Measurements from ENCODE around the gene NPIPB9. TPM values are rescaled to one million over a fixed set of nuclear protein-coding genes. Genes with fewer than 3 reads are reported as not detected.
"Not testable (repeated sequence)": the region's sequence is repeated elsewhere in the genome, so short reads cannot be mapped to it uniquely, and the experiment has no call there.

NPIPB9 gene
- total and polyA plus RNA-seq, 8 donors, result 0.47 to 4.5 (median 2.5) TPM

- intact Hi-C loops (cut with DNase I); H3K4me3 ChIP-seq; H3K9me3 ChIP-seq; H3K27me3 ChIP-seq; H3K27ac ChIP-seq; H3K36me3 ChIP-seq; H3K4me1 ChIP-seq: not testable (repeated sequence)
- DNase-seq (peak in 1 of 4 donors; percentile 76), ATAC-seq (peak; percentile 100)
- TF ChIP-seq CTCF (IDR thresholded peaks at IDR 0.05), result peak; percentile 7 to 10
These were observed 1.6 kb upstream of the NPIPB9 start for GRCh38 chr16:28749997-28750465.

- DNase-seq; H3K9me3 ChIP-seq; intact Hi-C loops (cut with DNase I); H3K27ac ChIP-seq; H3K27me3 ChIP-seq; H3K4me3 ChIP-seq; H3K36me3 ChIP-seq; H3K4me1 ChIP-seq: not testable (repeated sequence)
- ATAC-seq, result peak; percentile 71
These were observed 1.0 kb upstream of the NPIPB9 start for GRCh38 chr16:28750469-28751067.

GRCh38 chr16:28781697-28782096, 30.1 kb downstream of the NPIPB9 start:
- H3K4me3 ChIP-seq; H3K9me3 ChIP-seq; H3K36me3 ChIP-seq; DNase-seq; intact Hi-C loops (cut with DNase I); H3K27me3 ChIP-seq; H3K27ac ChIP-seq; ATAC-seq; H3K4me1 ChIP-seq: not testable (repeated sequence)

GRCh38 chr16:28782357-28782756, 30.8 kb downstream of the NPIPB9 start:
- H3K27me3 ChIP-seq; H3K4me3 ChIP-seq; intact Hi-C loops (cut with DNase I); H3K9me3 ChIP-seq; DNase-seq; H3K27ac ChIP-seq; H3K4me1 ChIP-seq; H3K36me3 ChIP-seq: not testable (repeated sequence)
- peak; percentile 88 for ATAC-seq

- not testable (repeated sequence) for H3K36me3 ChIP-seq
- peak; percentile 93 for ATAC-seq
These were observed 50.8 kb downstream of the NPIPB9 start for GRCh38 chr16:28802235-28803019.

GRCh38 chr16:28807445-28808120, 56.0 kb downstream of the NPIPB9 start:
- H3K4me3 ChIP-seq; H3K4me1 ChIP-seq; H3K27me3 ChIP-seq; H3K27ac ChIP-seq; H3K36me3 ChIP-seq; H3K9me3 ChIP-seq; DNase-seq; intact Hi-C loops (cut with DNase I): not testable (repeated sequence)
- ATAC-seq, result peak; percentile 35

More at GRCh38 chr16:28802235-28803019, 50.8 kb downstream of the NPIPB9 start:
- H3K4me3 ChIP-seq; intact Hi-C loops (cut with DNase I); H3K9me3 ChIP-seq; H3K4me1 ChIP-seq; H3K27me3 ChIP-seq; H3K27ac ChIP-seq: not testable (repeated sequence)
- DNase-seq, result peak in 2 of 4 donors; percentile 36 to 79

- Histone ChIP-seq H3K27ac (peak overlapping the region in 1 of 2 donors; percentile 48), H3K4me1 (peaks cover 6 to 27% of the 10 kb centered on the region in 2 donors), H3K9me3 (no peaks in the 10 kb centered on the region), H3K36me3 (no peaks in the 10 kb centered on the region), H3K27me3 (no peaks in the 10 kb centered on the region), H3K4me3 (no peak overlapping the region)
- intact Hi-C loops (cut with DNase I), result loop anchor here in 1 of 2 donors (10.0 kb wide), 1 partner anchor 115 kb away; the partner anchor contains the start of gene CD19
- DNase-seq, result peak in 1 of 4 donors; percentile 31
- ATAC-seq, result no peak
- TF ChIP-seq CTCF (IDR thresholded peaks at IDR 0.05), result no peak
These were observed 68.4 kb downstream of the NPIPB9 start for GRCh38 chr16:28820016-28820415.

- peak overlapping the region in 1 of 2 donors; percentile 48 for H3K27ac ChIP-seq
- H3K4me1 ChIP-seq, result peaks cover 11 to 32% of the 10 kb centered on the region in 2 donors
- not testable (repeated sequence) for ATAC-seq, H3K4me3 ChIP-seq, H3K9me3 ChIP-seq, H3K36me3 ChIP-seq, H3K27me3 ChIP-seq
- intact Hi-C loops (cut with DNase I), result loop anchor here in 1 of 2 donors (10.0 kb wide), 1 partner anchor 114 kb away; the partner anchor contains the start of gene CD19
- DNase-seq, result peak in 1 of 4 donors; percentile 10
These were observed 69.0 kb downstream of the NPIPB9 start for GRCh38 chr16:28820546-28820945.
